Upper lobe of left lung (tissue), 4 donors: ENCODE measurements around the gene RAB6B.
A peak's percentile ranks its signal among the peaks of the same experiment; 100 is the strongest.

ENCODE experiments used
- EP300 ChIP-seq, 4 donors: sonication (generic); formaldehyde crosslinking; IDR thresholded peaks; one replicate each; pipeline ENCODE4 v1.5.1; 2017; ENCODE audit warnings: antibody characterized with exemption in 4 of 4, control low read depth in 2 of 4
- POLR2A ChIP-seq, 4 donors: fragments of 450-650 bp; IDR thresholded peaks; one replicate each; pipeline ENCODE4 v1.5.1; 2016 to 2017; ENCODE audit warnings: antibody characterized with exemption in 4 of 4, mild to moderate bottlenecking in 2 of 4
- POLR2AphosphoS5 ChIP-seq, 2 donors: sonication (generic); formaldehyde crosslinking; IDR thresholded peaks; one replicate each; pipeline ENCODE4 v1.5.1; 2017; ENCODE audit warnings: antibody characterized with exemption in 2 of 2
- TF ChIP-seq, protein P1 (sequence below), 6 experiments: fragments of 450-650 bp in 4 of 6; fragments of 200-600 bp in 2 of 6; sonication (generic) in 2 of 6; IDR thresholded peaks; one replicate each; pipeline ENCODE4 v1.5.1; 2016 to 2019; ENCODE audit warnings: antibody characterized with exemption in 6 of 6

DNA sequence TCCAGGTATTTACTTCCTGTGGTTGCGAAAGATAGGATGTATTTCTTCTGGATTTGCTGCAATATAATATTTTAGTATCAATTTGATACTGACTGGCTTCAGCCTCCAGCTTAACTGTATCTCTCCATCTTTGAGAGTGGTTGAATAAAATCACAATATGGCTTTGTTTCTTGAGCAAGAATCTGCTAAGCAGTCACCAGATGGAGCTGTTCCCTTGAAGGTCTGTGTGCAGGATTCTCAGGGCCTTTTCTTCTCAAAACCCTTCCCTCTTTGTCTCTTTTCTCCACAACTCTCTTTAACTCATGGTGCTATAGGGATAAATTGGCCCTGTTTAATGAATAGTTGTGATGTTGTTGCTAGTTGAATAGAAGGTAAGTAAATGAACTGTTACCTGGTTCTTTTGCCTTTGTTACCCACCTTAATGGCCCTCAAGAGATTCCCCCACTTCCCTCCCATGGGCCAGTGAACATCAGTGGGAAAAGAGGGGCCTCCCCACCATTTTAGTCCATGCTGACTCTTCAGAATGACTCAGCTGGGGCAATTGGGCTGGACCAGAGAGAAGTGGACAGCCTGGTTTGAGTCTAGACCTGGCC lies 34.8 kb upstream of the RAB6B start:
- TF ChIP-seq POLR2AphosphoS5 (IDR thresholded peaks at IDR 0.05) (no peak), POLR2A (IDR thresholded peaks at IDR 0.05) (no peak), EP300 (IDR thresholded peaks at IDR 0.05) (no peak)
- TF ChIP-seq, protein P1, sequence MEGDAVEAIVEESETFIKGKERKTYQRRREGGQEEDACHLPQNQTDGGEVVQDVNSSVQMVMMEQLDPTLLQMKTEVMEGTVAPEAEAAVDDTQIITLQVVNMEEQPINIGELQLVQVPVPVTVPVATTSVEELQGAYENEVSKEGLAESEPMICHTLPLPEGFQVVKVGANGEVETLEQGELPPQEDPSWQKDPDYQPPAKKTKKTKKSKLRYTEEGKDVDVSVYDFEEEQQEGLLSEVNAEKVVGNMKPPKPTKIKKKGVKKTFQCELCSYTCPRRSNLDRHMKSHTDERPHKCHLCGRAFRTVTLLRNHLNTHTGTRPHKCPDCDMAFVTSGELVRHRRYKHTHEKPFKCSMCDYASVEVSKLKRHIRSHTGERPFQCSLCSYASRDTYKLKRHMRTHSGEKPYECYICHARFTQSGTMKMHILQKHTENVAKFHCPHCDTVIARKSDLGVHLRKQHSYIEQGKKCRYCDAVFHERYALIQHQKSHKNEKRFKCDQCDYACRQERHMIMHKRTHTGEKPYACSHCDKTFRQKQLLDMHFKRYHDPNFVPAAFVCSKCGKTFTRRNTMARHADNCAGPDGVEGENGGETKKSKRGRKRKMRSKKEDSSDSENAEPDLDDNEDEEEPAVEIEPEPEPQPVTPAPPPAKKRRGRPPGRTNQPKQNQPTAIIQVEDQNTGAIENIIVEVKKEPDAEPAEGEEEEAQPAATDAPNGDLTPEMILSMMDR (IDR thresholded peaks at IDR 0.05): peak; percentile 18 to 64 (median 46)
